H1 (cell line): Measurements from ENCODE around the gene PRPF4. TPM values are rescaled to one million over a fixed set of nuclear protein-coding genes. Genes with fewer than 3 reads are reported as not detected.

Experiments used
- CTCF ChIA-PET: fragments of 300-600 bp; sonication (Branson Sonifier 250); formaldehyde crosslinking; loops from one replicate; lab custom pipeline; 2021; ENCODE audit not compliant: partially characterized antibody; lab: Charles Lee
- POLR2A ChIA-PET: fragments of 300-600 bp; sonication (Branson Sonifier 250); formaldehyde crosslinking; loops from one replicate; lab custom pipeline; 2021; ENCODE audit warnings: inconsistent platforms; ENCODE audit not compliant: partially characterized antibody; lab: Charles Lee
- DNase-seq, 2 experiments: peaks; one replicate each; pipeline versions ENCODE4 v3.0.0 to v3.0.0-alpha.2; 2010 to 2022; ENCODE audit warnings: low spot score in 2 of 2, low read depth in 1 of 2, mixed read lengths in 1 of 2
- FAIRE-seq: peaks from 2 replicates; lab custom pipeline; 2011; peaks lifted over from hg19 to GRCh38; lab: Jason Lieb, UNC
- H2AFZ ChIP-seq: 2 replicates; pipeline ENCODE4 v1.8.1; 2012; ENCODE audit warnings: low read length, inconsistent platforms
- H2AK5ac ChIP-seq: 2 replicates; pipeline ENCODE4 v1.6.1; 2013; ENCODE audit warnings: low read depth, low read length
- H2BK120ac ChIP-seq: replicated peaks from 2 replicates; pipeline ENCODE3; 2013; ENCODE audit warnings: low read depth, low read length, inconsistent platforms
- H2BK12ac ChIP-seq: 2 replicates; pipeline ENCODE4 v1.6.1; 2013; ENCODE audit warnings: low read depth, low read length
- H2BK15ac ChIP-seq: 2 replicates; pipeline ENCODE4 v1.6.1; 2013; ENCODE audit warnings: low read length
- H2BK20ac ChIP-seq: 2 replicates; pipeline ENCODE4 v1.6.1; 2013; ENCODE audit warnings: low read length
- H2BK5ac ChIP-seq: 2 replicates; pipeline ENCODE4 v1.6.1; 2013; ENCODE audit warnings: low read depth, low read length
- H3K14ac ChIP-seq: 2 replicates; pipeline ENCODE4 v1.6.1; 2013; ENCODE audit warnings: inconsistent platforms; ENCODE audit not compliant: insufficient read length
- H3K18ac ChIP-seq: 2 replicates; pipeline ENCODE4 v1.6.1; 2013; ENCODE audit warnings: low read length; ENCODE audit errors: extremely low read depth
- H3K23ac ChIP-seq: 2 replicates; pipeline ENCODE4 v1.6.1; 2013; ENCODE audit warnings: inconsistent platforms; ENCODE audit not compliant: insufficient read length
- H3K23me2 ChIP-seq: 2 replicates; pipeline ENCODE4 v1.6.1; 2013; ENCODE audit warnings: low read depth, low read length
- H3K27ac ChIP-seq: 2 replicates; pipeline ENCODE4 v1.6.1; 2011; ENCODE audit warnings: low read depth, low read length, inconsistent platforms
- H3K27me3 ChIP-seq, 4 experiments: replicated peaks in 1 of 4; 1 replicate in 1 of 4; 2 replicates in 3 of 4; pipeline versions ENCODE4 v1.6.1 to v1.8.1; 2011 to 2013; ENCODE audit warnings: low read length in 3 of 4, mild to moderate bottlenecking in 3 of 4, inconsistent platforms in 2 of 4, mixed read lengths in 2 of 4, moderate library complexity in 1 of 4; ENCODE audit not compliant: control insufficient read depth in 3 of 4, insufficient read depth in 3 of 4; ENCODE audit errors: extremely low read depth in 1 of 4
- H3K36me3 ChIP-seq, 4 experiments: 2 replicates each; pipeline versions ENCODE4 v1.6.1 to v1.8.1; 2011 to 2013; ENCODE audit warnings: mild to moderate bottlenecking in 4 of 4, low read length in 3 of 4, moderate library complexity in 2 of 4, control low read depth in 1 of 4, inconsistent platforms in 1 of 4; ENCODE audit not compliant: insufficient read depth in 4 of 4, control insufficient read depth in 2 of 4
- H3K4ac ChIP-seq: replicated peaks from 2 replicates; pipeline ENCODE3; 2013; ENCODE audit warnings: low read length, low read depth, mixed read lengths, inconsistent platforms; ENCODE audit not compliant: insufficient read length
- H3K4me1 ChIP-seq, 4 experiments: replicated peaks in 1 of 4; 1 replicate in 1 of 4; 2 replicates in 3 of 4; pipeline versions ENCODE4 v1.6.1 to v1.8.1; 2011 to 2013; ENCODE audit warnings: low read length in 3 of 4, inconsistent platforms in 2 of 4, mixed read lengths in 1 of 4; ENCODE audit not compliant: insufficient read depth in 4 of 4, control insufficient read depth in 3 of 4
- H3K4me2 ChIP-seq, 2 experiments: 2 replicates each; pipeline versions ENCODE4 v1.6.1 to v1.8.1; 2011 to 2013; ENCODE audit warnings: low read depth in 2 of 2, low read length in 2 of 2, control low read depth in 1 of 2, inconsistent platforms in 1 of 2, mild to moderate bottlenecking in 1 of 2; ENCODE audit not compliant: insufficient read depth in 1 of 2
- H3K4me3 ChIP-seq, 4 experiments: fragments of 200-600, 300-600 bp in 1 of 4; sonication (generic), shearing (Covaris generic), sonication (Bioruptor Twin) in 1 of 4; 2 replicates each; pipeline versions ENCODE4 v1.5.1 to v1.8.1; 2011 to 2016; ENCODE audit warnings: low read length in 4 of 4, low read depth in 3 of 4, control low read depth in 2 of 4, inconsistent platforms in 2 of 4, mild to moderate bottlenecking in 2 of 4, mixed read lengths in 1 of 4, moderate library complexity in 1 of 4; ENCODE audit not compliant: insufficient read depth in 2 of 4; ENCODE audit errors: extremely low read depth in 1 of 4
- H3K56ac ChIP-seq: replicated peaks from 2 replicates; pipeline ENCODE3; 2013; ENCODE audit warnings: low read depth, mild to moderate bottlenecking, mixed read lengths, low read length, inconsistent platforms; ENCODE audit not compliant: insufficient read length
- H3K79me1 ChIP-seq: 2 replicates; pipeline ENCODE4 v1.6.1; 2013; ENCODE audit warnings: low read depth, low read length, control low read depth
- H3K79me2 ChIP-seq, 2 experiments: 2 replicates each; pipeline versions ENCODE4 v1.6.1 to v1.8.1; 2012 to 2013; ENCODE audit warnings: low read length in 2 of 2, mild to moderate bottlenecking in 2 of 2, inconsistent platforms in 1 of 2; ENCODE audit not compliant: insufficient read depth in 2 of 2, control insufficient read depth in 1 of 2
- H3K9ac ChIP-seq, 4 experiments: replicated peaks in 1 of 4; 1 replicate in 1 of 4; 2 replicates in 3 of 4; pipeline versions ENCODE4 v1.6.1 to v1.8.1; 2011 to 2013; ENCODE audit warnings: low read depth in 3 of 4, low read length in 3 of 4, control low read depth in 2 of 4, mild to moderate bottlenecking in 2 of 4, moderate library complexity in 2 of 4, inconsistent platforms in 1 of 4; ENCODE audit errors: extremely low read depth in 1 of 4
- H3K9me3 ChIP-seq, 2 experiments: 2 replicates each; pipeline versions ENCODE4 v1.6.1 to v1.8.1; 2012 to 2013; ENCODE audit warnings: mild to moderate bottlenecking in 2 of 2, moderate library complexity in 2 of 2, control low read depth in 1 of 2, inconsistent platforms in 1 of 2, low read depth in 1 of 2, low read length in 1 of 2, mixed read lengths in 1 of 2; ENCODE audit not compliant: insufficient read depth in 2 of 2
- H4K20me1 ChIP-seq, 2 experiments: replicated peaks in 1 of 2; 2 replicates each; pipeline versions ENCODE3 to v1.8.1; 2011 to 2013; ENCODE audit warnings: inconsistent platforms in 2 of 2, low read length in 2 of 2, mild to moderate bottlenecking in 1 of 2; ENCODE audit not compliant: insufficient read depth in 2 of 2, control insufficient read depth in 1 of 2
- H4K5ac ChIP-seq: 2 replicates; pipeline ENCODE4 v1.6.1; 2013; ENCODE audit warnings: low read length, low read depth, mixed read lengths, inconsistent platforms; ENCODE audit not compliant: insufficient read length
- H4K8ac ChIP-seq: 2 replicates; pipeline ENCODE4 v1.8.0; 2013; ENCODE audit warnings: mild to moderate bottlenecking, moderate library complexity, low read length, inconsistent platforms; ENCODE audit not compliant: insufficient read depth; ENCODE audit errors: extremely low read depth
- H4K91ac ChIP-seq: replicated peaks from 2 replicates; pipeline ENCODE3; 2013; ENCODE audit warnings: low read length, mixed read lengths, inconsistent platforms; ENCODE audit not compliant: insufficient read length
- CBX8 ChIP-seq: fragments of 300-800, 300-1000 bp; sonication (generic); IDR thresholded peaks from 2 replicates; pipeline ENCODE4 v1.7.1; 2016; ENCODE audit warnings: low read depth, low read length, borderline replicate concordance
- CTBP2 ChIP-seq: IDR thresholded peaks from 2 replicates; pipeline ENCODE4 v1.7.0; 2011; ENCODE audit warnings: borderline replicate concordance, mild to moderate bottlenecking, moderate library complexity, mixed read lengths, low read length; ENCODE audit not compliant: insufficient read depth, insufficient read length
- WGBS, 2 experiments: shearing (Covaris generic) in 1 of 2; methylation state at CpG; one replicate each; pipeline versions ENCODE4 v1.1.6 to v1.1.7; 2013 to 2015; ENCODE audit warnings: low lambda C conversion rate in 2 of 2, mixed read lengths in 2 of 2, inconsistent platforms in 1 of 2, low coverage in 1 of 2, missing lambda C conversion rate in 1 of 2; ENCODE audit not compliant: insufficient replicate concordance in 2 of 2, insufficient coverage in 1 of 2, insufficient read length in 1 of 2; ENCODE audit errors: extremely low coverage in 1 of 2, missing lambda C conversion rate in 1 of 2; 5-methylcytosine and 5-hydroxymethylcytosine counted together
- polyA plus RNA-seq, 7 experiments: library from polyadenylated mRNA; depleted of rRNA in 3 of 7; stranded (reverse) in 5 of 7; unstranded in 2 of 7; fragments of >200 nt in 5 of 7; fragments of 200-250 nt in 2 of 7; gene quantifications; 1 replicate in 5 of 7; 2 replicates in 1 of 7; 4 replicates in 1 of 7; pipeline versions ENCODE4 v1.2.1 to v1.2.3, GENCODE V29; 2011 to 2013; ENCODE audit warnings: missing spikeins in 2 of 7, mixed read lengths in 2 of 7
- total RNA-seq: library from RNA; stranded (reverse); fragmentation: NEBNext Ultra II Directional; extraction: Animal tissue kit (Norgen Biotek cat#: 25700); gene quantifications from 2 replicates; pipeline ENCODE4 v1.2.1, GENCODE V29; 2021

PRPF4 gene
- total and polyA plus RNA-seq, 2 of the 8 experiments (the other 6 are each of a cell fraction or from before 2014, with no cell fraction given) = 15.2 to 33.4 TPM

- no peak overlapping the region for H2AK5ac ChIP-seq
- H3K79me2 ChIP-seq = no peaks in the 10 kb centered on the region
- H2BK15ac ChIP-seq = no peak overlapping the region
- POLR2A ChIA-PET = interaction anchor here (1.0 kb wide), 1 partner anchor 28 kb away, joined by 3 read pairs; no protein-coding TSS in a partner anchor
- H3K18ac ChIP-seq = no peak overlapping the region
- H4K91ac ChIP-seq = no peak overlapping the region
- no peaks in the 10 kb centered on the region for H3K79me1 ChIP-seq
- no peak overlapping the region for H3K4me2 ChIP-seq
- no peaks in the 10 kb centered on the region for H3K23me2 ChIP-seq
- no peak overlapping the region for H3K4ac ChIP-seq
- no peaks in the 10 kb centered on the region; a peak in 1 of 8 replicates for H3K36me3 ChIP-seq
- H2BK120ac ChIP-seq = no peak overlapping the region
- H3K9ac ChIP-seq = no peak overlapping the region
- H4K5ac ChIP-seq = no peak overlapping the region
- no peak overlapping the region for H2BK20ac ChIP-seq
- no peak overlapping the region for H2BK12ac ChIP-seq
- H3K27me3 ChIP-seq = no peaks in the 10 kb centered on the region
- H3K23ac ChIP-seq = no peak overlapping the region
- H2AFZ ChIP-seq = no peak overlapping the region
- no peak overlapping the region for H2BK5ac ChIP-seq
- no peak for DNase-seq
- no peak for FAIRE-seq
- no peak overlapping the region for H3K4me3 ChIP-seq
- H3K56ac ChIP-seq = no peak overlapping the region
- no peaks in the 10 kb centered on the region for H4K20me1 ChIP-seq
- CTCF ChIA-PET = no interaction called here
- H3K9me3 ChIP-seq = no peaks in the 10 kb centered on the region
- no peaks in the 10 kb centered on the region for H3K4me1 ChIP-seq
- 90% methylated on average over 2 of the region's 2 CpGs; no CpG with 5 or more reads in 1 of the 2 experiments for WGBS, 2 experiments
- no peak overlapping the region for H3K14ac ChIP-seq
- H3K27ac ChIP-seq = no peak overlapping the region
- H4K8ac ChIP-seq = no peak overlapping the region
- TF ChIP-seq CTBP2 (no peak), CBX8 (no peak)
These were observed 24.7 kb upstream of the PRPF4 start for GRCh38 chr9:113250807-113251206.
